Uterus (tissue), 2 donors: ENCODE data around the gene IL10.

Experiments
- CTCF ChIP-seq, 4 experiments: fragments of 200-600 bp in 2 of 4; fragments of 450-650 bp in 2 of 4; sonication (generic) in 2 of 4; IDR thresholded peaks; one replicate each; pipeline ENCODE4 v1.5.1; 2016 to 2019; ENCODE audit warnings: antibody characterized with exemption in 4 of 4, mild to moderate bottlenecking in 2 of 4, moderate library complexity in 1 of 4
- POLR2A ChIP-seq, 2 donors: fragments of 450-650 bp; IDR thresholded peaks; one replicate each; pipeline ENCODE4 v1.6.1; 2016; ENCODE audit warnings: antibody characterized with exemption in 2 of 2, mild to moderate bottlenecking in 1 of 2, moderate library complexity in 1 of 2

GRCh38 chr1:206732508-206732907, 39.8 kb downstream of the IL10 start:
- TF ChIP-seq POLR2A (IDR thresholded peaks at IDR 0.05) (no peak), CTCF (IDR thresholded peaks at IDR 0.05) (no peak)
